NB4 (cell line): ENCODE measurements around the gene ERCC1.

Source experiments
- CTCF ChIP-seq: IDR thresholded peaks from one replicate; pipeline ENCODE4 v1.5.1; 2012; ENCODE audit warnings: low read depth, low read length
- POLR2A ChIP-seq: IDR thresholded peaks from 2 replicates; pipeline ENCODE4 v1.6.1; 2011; ENCODE audit warnings: mild to moderate bottlenecking; ENCODE audit not compliant: insufficient read length; ENCODE audit errors: extremely low read depth

GRCh38 chr19:45404557-45405434, 18.9 kb downstream of the ERCC1 start, which contains the start of gene PPP1R13L:
- TF ChIP-seq CTCF, result no peak
- TF ChIP-seq POLR2A, result no peak
